GM21447 (cell line): ENCODE results near the gene MYO1E.
"Not testable (repeated sequence)": the region's sequence is repeated elsewhere in the genome, so short reads cannot be mapped to it uniquely, and the experiment has no call there.

Experiments used
- ATAC-seq: cut with Tn5 transposase; IDR thresholded peaks from one replicate; pipeline ENCODE4 v1.9.1; 2021; ENCODE audit not compliant: unreplicated experiment

Gene MYO1E

GRCh38 chr15:59387196-59387878, 14.7 kb upstream of the MYO1E start:
- ATAC-seq: not testable (repeated sequence)

- ATAC-seq: no peak
Observed at GRCh38 chr15:59385171-59385570, 12.5 kb upstream of the MYO1E start.

GRCh38 chr15:59384507-59384906, 11.8 kb upstream of the MYO1E start:
- ATAC-seq: peak; percentile 60

GRCh38 chr15:59380902-59381610, 8.4 kb upstream of the MYO1E start:
- ATAC-seq: no peak

GRCh38 chr15:59379531-59379930, 6.9 kb upstream of the MYO1E start:
- no peak for ATAC-seq

GRCh38 chr15:59378855-59379254, 6.2 kb upstream of the MYO1E start:
- no peak for ATAC-seq

- no peak for ATAC-seq
Observed at GRCh38 chr15:59377924-59378323, 5.3 kb upstream of the MYO1E start.

GRCh38 chr15:59376733-59377132, 4.1 kb upstream of the MYO1E start:
- ATAC-seq: no peak

- ATAC-seq: no peak
Observed at GRCh38 chr15:59373215-59373614, 544 bp upstream of the MYO1E start.

GRCh38 chr15:59371458-59372351, 966 bp downstream of the MYO1E start:
- peak; percentile 20 for ATAC-seq

- no peak for ATAC-seq
Observed at GRCh38 chr15:59369597-59369996, 3.1 kb downstream of the MYO1E start.

- ATAC-seq: no peak
Observed at GRCh38 chr15:59367022-59367451, 5.6 kb downstream of the MYO1E start.

GRCh38 chr15:59366333-59367021, 6.2 kb downstream of the MYO1E start:
- ATAC-seq: no peak

GRCh38 chr15:59364248-59364647, 8.4 kb downstream of the MYO1E start:
- ATAC-seq: no peak

GRCh38 chr15:59362331-59362730, 10.3 kb downstream of the MYO1E start:
- no peak for ATAC-seq

GRCh38 chr15:59360896-59361295, 11.8 kb downstream of the MYO1E start:
- ATAC-seq: no peak

- no peak for ATAC-seq
Observed at GRCh38 chr15:59360305-59360704, 12.4 kb downstream of the MYO1E start.

- ATAC-seq: no peak
Observed at GRCh38 chr15:59355730-59356129, 16.9 kb downstream of the MYO1E start.

GRCh38 chr15:59354417-59355031, 18.1 kb downstream of the MYO1E start:
- no peak for ATAC-seq

GRCh38 chr15:59353994-59354416, 18.7 kb downstream of the MYO1E start:
- ATAC-seq: no peak

- no peak for ATAC-seq
Observed at GRCh38 chr15:59352683-59353082, 20.0 kb downstream of the MYO1E start.
